ENCODE data around the gene TGDS.

The TGDS gene

GRCh38 chr13:94601446-94602431 is 5.8 kb upstream of the TGDS start, which contains the start of gene GPR180:
GPR180 (plus strand) TSS chr13:94601857; CDS start chr13:94601928, 71 bp downstream.
- H3K4me3 ChIP-seq (ENCODE audit: low read depth, low read length) = peak within 1 kb of the TSS; percentile 89
- in situ Hi-C loops (cut with HindIII; ENCODE audit: low sequenced_read_pairs) = no loop called here
- TF ChIP-seq CTCF (IDR thresholded peaks at IDR 0.05; ENCODE audit: low read depth, low read length) = no peak
- DNase-seq (ENCODE audit: low read depth, low spot score) = peak; percentile 100

GRCh38 chr13:94599877-94600276 is 3.9 kb upstream of the TGDS start:
- TF ChIP-seq CTCF (IDR thresholded peaks at IDR 0.05; ENCODE audit: low read depth, low read length) = no peak
- in situ Hi-C loops (cut with HindIII; ENCODE audit: low sequenced_read_pairs) = no loop called here
- no peak overlapping the region for H3K4me3 ChIP-seq (ENCODE audit: low read depth, low read length)
- DNase-seq (ENCODE audit: low read depth, low spot score) = no peak

- H3K4me3 ChIP-seq (ENCODE audit: low read depth, low read length) = no peak overlapping the region
- in situ Hi-C loops (cut with HindIII; ENCODE audit: low sequenced_read_pairs) = no loop called here
- DNase-seq (ENCODE audit: low read depth, low spot score) = no peak
- TF ChIP-seq CTCF (IDR thresholded peaks at IDR 0.05; ENCODE audit: low read depth, low read length) = no peak
Measured at GRCh38 chr13:94598281-94598680, 2.3 kb upstream of the TGDS start.

- H3K4me3 ChIP-seq (ENCODE audit: low read depth, low read length) = peak overlapping the region; percentile 94
- TF ChIP-seq CTCF (IDR thresholded peaks at IDR 0.05; ENCODE audit: low read depth, low read length) = no peak
- in situ Hi-C loops (cut with HindIII; ENCODE audit: low sequenced_read_pairs) = no loop called here
- DNase-seq (ENCODE audit: low read depth, low spot score) = no peak
Measured at GRCh38 chr13:94596575-94596971, 621 bp upstream of the TGDS start.

GRCh38 chr13:94595001-94595949 is 677 bp downstream of the TGDS start:
- H3K4me3 ChIP-seq (ENCODE audit: low read depth, low read length) = peak overlapping the region; percentile 94
- peak; percentile 7 for DNase-seq (ENCODE audit: low read depth, low spot score)
- TF ChIP-seq CTCF (IDR thresholded peaks at IDR 0.05; ENCODE audit: low read depth, low read length) = no peak
- in situ Hi-C loops (cut with HindIII; ENCODE audit: low sequenced_read_pairs) = no loop called here

DNA sequence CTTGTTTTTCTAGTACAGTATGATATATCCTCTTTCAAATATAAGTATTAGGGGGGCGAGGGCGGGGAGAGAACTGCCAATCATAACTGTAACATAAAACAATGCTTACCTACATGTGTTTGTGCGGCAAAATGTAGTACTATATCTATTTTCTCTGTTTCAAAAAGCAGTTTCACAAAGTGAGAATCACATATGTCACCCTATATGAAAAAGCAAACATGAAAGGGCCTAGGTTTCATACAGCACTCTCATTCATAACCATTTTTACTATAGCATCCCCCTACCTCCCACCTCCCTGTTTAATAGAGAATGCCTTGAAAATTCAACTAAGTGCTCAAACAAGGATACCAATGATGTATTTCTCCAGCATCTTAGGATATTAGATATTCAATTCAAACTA is 5.2 kb downstream of the TGDS start:
- DNase-seq (ENCODE audit: low read depth, low spot score) = no peak
- no peak overlapping the region for H3K4me3 ChIP-seq (ENCODE audit: low read depth, low read length)
- no peak for TF ChIP-seq CTCF (IDR thresholded peaks at IDR 0.05; ENCODE audit: low read depth, low read length)
- in situ Hi-C loops (cut with HindIII; ENCODE audit: low sequenced_read_pairs) = no loop called here

All from astrocyte of the spinal cord (primary cell).